Fibroblast of lung (primary cell): ENCODE measurements around the gene PPM1D.

ENCODE experiments used
- EZH2 ChIP-seq: IDR thresholded peaks from 2 replicates; pipeline ENCODE4 v1.5.1; 2012; ENCODE audit warnings: low read length, control low read depth, mild to moderate bottlenecking; ENCODE audit errors: missing control alignments
- TF ChIP-seq, protein P1 (sequence below), 2 donors: IDR thresholded peaks in 1 of 2; conservative IDR thresholded peaks in 1 of 2; 1 replicate in 1 of 2; 2 replicates in 1 of 2; pipeline ENCODE4 v1.5.1; 2011 to 2012; ENCODE audit warnings: low read length in 2 of 2, control low read depth in 1 of 2, inconsistent platforms in 1 of 2, low read depth in 1 of 2, mild to moderate bottlenecking in 1 of 2

- TF ChIP-seq, protein P1, sequence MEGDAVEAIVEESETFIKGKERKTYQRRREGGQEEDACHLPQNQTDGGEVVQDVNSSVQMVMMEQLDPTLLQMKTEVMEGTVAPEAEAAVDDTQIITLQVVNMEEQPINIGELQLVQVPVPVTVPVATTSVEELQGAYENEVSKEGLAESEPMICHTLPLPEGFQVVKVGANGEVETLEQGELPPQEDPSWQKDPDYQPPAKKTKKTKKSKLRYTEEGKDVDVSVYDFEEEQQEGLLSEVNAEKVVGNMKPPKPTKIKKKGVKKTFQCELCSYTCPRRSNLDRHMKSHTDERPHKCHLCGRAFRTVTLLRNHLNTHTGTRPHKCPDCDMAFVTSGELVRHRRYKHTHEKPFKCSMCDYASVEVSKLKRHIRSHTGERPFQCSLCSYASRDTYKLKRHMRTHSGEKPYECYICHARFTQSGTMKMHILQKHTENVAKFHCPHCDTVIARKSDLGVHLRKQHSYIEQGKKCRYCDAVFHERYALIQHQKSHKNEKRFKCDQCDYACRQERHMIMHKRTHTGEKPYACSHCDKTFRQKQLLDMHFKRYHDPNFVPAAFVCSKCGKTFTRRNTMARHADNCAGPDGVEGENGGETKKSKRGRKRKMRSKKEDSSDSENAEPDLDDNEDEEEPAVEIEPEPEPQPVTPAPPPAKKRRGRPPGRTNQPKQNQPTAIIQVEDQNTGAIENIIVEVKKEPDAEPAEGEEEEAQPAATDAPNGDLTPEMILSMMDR (conservative IDR thresholded peaks at IDR 0.05 in 1 of 2, IDR thresholded peaks at IDR 0.05 in 1 of 2; ENCODE audit: low read depth in 1 of 2, low read length in 2 of 2) = no peak
- TF ChIP-seq EZH2 = no peak
These were observed 26.5 kb upstream of the PPM1D start for GRCh38 chr17:60573236-60574051.
